Loucy (cell line): ENCODE measurements around the gene ARHGEF12.

Source experiments
- H2AFZ ChIP-seq: fragments of 200-600 bp; sonication (generic); 2 replicates; pipeline ENCODE4 v1.6.0; 2016; ENCODE audit warnings: antibody characterized with exemption, mild to moderate bottlenecking, low read length, moderate library complexity
- H3F3A ChIP-seq: fragments of 200-600 bp; 2 replicates; pipeline ENCODE4 v1.6.0; 2016; ENCODE audit warnings: antibody characterized with exemption, low read depth, mild to moderate bottlenecking
- H3K27me3 ChIP-seq: fragments of 200-600 bp; sonication (generic); 2 replicates; pipeline ENCODE4 v1.6.1; 2014; ENCODE audit warnings: low read length, mild to moderate bottlenecking; ENCODE audit not compliant: insufficient read depth, poor library complexity, severe bottlenecking
- H3K36me3 ChIP-seq: fragments of 200-600 bp; sonication (generic); 2 replicates; pipeline ENCODE4 v1.6.1; 2016; ENCODE audit warnings: low read length; ENCODE audit not compliant: insufficient read depth
- H3K4me1 ChIP-seq: fragments of 200-600 bp; sonication (generic); 2 replicates; pipeline ENCODE4 v1.5.1; 2014; ENCODE audit warnings: low read length, mild to moderate bottlenecking; ENCODE audit not compliant: insufficient read depth, poor library complexity, severe bottlenecking
- H3K4me2 ChIP-seq: fragments of 200-600 bp; sonication (generic); 2 replicates; pipeline ENCODE4 v1.6.0; 2014; ENCODE audit warnings: antibody characterized with exemption, low read length, low read depth, mild to moderate bottlenecking; ENCODE audit not compliant: poor library complexity, severe bottlenecking
- H3K4me3 ChIP-seq: fragments of 200-600 bp; sonication (generic); 2 replicates; pipeline ENCODE4 v1.5.1; 2014; ENCODE audit warnings: low read length, mild to moderate bottlenecking, mixed read lengths; ENCODE audit not compliant: poor library complexity, severe bottlenecking
- H3K79me2 ChIP-seq: fragments of 200-600 bp; sonication (generic); 2 replicates; pipeline ENCODE4 v1.6.1; 2014; ENCODE audit warnings: low read length; ENCODE audit not compliant: insufficient read depth
- H3K9ac ChIP-seq: fragments of 200-600 bp; sonication (generic); 2 replicates; pipeline ENCODE4 v1.6.0; 2014; ENCODE audit warnings: mild to moderate bottlenecking, low read depth, low read length, moderate library complexity; ENCODE audit not compliant: poor library complexity, severe bottlenecking
- H3K9me2 ChIP-seq: fragments of 200-600 bp; sonication (generic); replicated peaks from 2 replicates; pipeline ENCODE4 v1.6.1; 2016; ENCODE audit warnings: low read depth, low read length, mixed read lengths
- H3K9me3 ChIP-seq: fragments of 200-600 bp; sonication (generic); 2 replicates; pipeline ENCODE4 v1.6.1; 2014; ENCODE audit warnings: mild to moderate bottlenecking, antibody characterized with exemption, low read length, low read depth; ENCODE audit not compliant: insufficient read depth
- H4K20me1 ChIP-seq: fragments of 200-600 bp; sonication (generic); 2 replicates; pipeline ENCODE4 v1.6.0; 2014; ENCODE audit warnings: antibody characterized with exemption, low read length, mild to moderate bottlenecking; ENCODE audit not compliant: insufficient read depth, poor library complexity, severe bottlenecking
- EZH2phosphoT487 ChIP-seq: fragments of 200-600 bp; IDR thresholded peaks from 2 replicates; pipeline ENCODE4 v1.6.1; 2018; ENCODE audit warnings: antibody characterized with exemption, mild to moderate bottlenecking, moderate library complexity, borderline replicate concordance
- TF ChIP-seq, protein P1 (sequence below): fragments of 200-600 bp; sonication (generic); conservative IDR thresholded peaks from 2 replicates; pipeline ENCODE4 v1.5.1; 2014; ENCODE audit warnings: mild to moderate bottlenecking, antibody characterized with exemption, low read length

The ARHGEF12 gene

GRCh38 chr11:120317689-120318480 lies 18.3 kb upstream of the ARHGEF12 start:
- Histone ChIP-seq H3K36me3 (no peaks in the 10 kb centered on the region), H3K27me3 (peaks cover 6% of the 10 kb centered on the region), H3F3A (no peaks in the 10 kb centered on the region), H3K9me2 (no peaks in the 10 kb centered on the region), H3K9ac (no peak overlapping the region), H3K4me1 (no peaks in the 10 kb centered on the region), H3K4me3 (no peak overlapping the region), H3K4me2 (no peak overlapping the region), H2AFZ (no peak overlapping the region), H3K79me2 (no peaks in the 10 kb centered on the region), H3K9me3 (no peaks in the 10 kb centered on the region), H4K20me1 (no peaks in the 10 kb centered on the region)
- TF ChIP-seq, protein P1, sequence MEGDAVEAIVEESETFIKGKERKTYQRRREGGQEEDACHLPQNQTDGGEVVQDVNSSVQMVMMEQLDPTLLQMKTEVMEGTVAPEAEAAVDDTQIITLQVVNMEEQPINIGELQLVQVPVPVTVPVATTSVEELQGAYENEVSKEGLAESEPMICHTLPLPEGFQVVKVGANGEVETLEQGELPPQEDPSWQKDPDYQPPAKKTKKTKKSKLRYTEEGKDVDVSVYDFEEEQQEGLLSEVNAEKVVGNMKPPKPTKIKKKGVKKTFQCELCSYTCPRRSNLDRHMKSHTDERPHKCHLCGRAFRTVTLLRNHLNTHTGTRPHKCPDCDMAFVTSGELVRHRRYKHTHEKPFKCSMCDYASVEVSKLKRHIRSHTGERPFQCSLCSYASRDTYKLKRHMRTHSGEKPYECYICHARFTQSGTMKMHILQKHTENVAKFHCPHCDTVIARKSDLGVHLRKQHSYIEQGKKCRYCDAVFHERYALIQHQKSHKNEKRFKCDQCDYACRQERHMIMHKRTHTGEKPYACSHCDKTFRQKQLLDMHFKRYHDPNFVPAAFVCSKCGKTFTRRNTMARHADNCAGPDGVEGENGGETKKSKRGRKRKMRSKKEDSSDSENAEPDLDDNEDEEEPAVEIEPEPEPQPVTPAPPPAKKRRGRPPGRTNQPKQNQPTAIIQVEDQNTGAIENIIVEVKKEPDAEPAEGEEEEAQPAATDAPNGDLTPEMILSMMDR = no peak
- no peak for TF ChIP-seq EZH2phosphoT487

DNA sequence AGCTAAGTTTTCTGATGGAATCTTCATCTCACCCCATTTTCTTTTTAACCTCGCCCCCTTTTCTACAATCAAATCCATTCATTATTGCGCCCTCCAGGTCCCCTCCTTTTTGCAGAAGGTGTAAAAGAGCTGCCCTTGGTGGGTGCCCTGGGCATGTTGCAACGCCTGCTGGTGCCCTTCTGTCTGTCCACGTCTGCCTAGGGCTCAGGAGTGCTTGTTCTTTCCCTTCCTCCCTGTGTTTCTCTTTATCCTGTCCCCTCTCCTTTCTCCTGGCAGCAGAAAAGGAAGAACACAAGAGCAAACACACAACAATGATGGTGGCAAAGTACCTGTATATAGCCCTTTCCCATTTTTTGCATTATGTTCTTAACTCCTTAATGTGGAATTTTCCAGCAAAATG lies 17.3 kb upstream of the ARHGEF12 start:
- H3K9me3 ChIP-seq = no peaks in the 10 kb centered on the region
- no peaks in the 10 kb centered on the region for H3F3A ChIP-seq
- H4K20me1 ChIP-seq = no peaks in the 10 kb centered on the region
- no peaks in the 10 kb centered on the region for H3K79me2 ChIP-seq
- no peaks in the 10 kb centered on the region for H3K9me2 ChIP-seq
- H3K9ac ChIP-seq = no peak overlapping the region
- H3K4me3 ChIP-seq = no peak overlapping the region
- no peak overlapping the region for H3K4me2 ChIP-seq
- H2AFZ ChIP-seq = no peak overlapping the region
- no peaks in the 10 kb centered on the region for H3K36me3 ChIP-seq
- TF ChIP-seq, protein P1 = no peak
- TF ChIP-seq EZH2phosphoT487 = no peak
- no peaks in the 10 kb centered on the region for H3K4me1 ChIP-seq
- peaks cover 6% of the 10 kb centered on the region for H3K27me3 ChIP-seq

DNA sequence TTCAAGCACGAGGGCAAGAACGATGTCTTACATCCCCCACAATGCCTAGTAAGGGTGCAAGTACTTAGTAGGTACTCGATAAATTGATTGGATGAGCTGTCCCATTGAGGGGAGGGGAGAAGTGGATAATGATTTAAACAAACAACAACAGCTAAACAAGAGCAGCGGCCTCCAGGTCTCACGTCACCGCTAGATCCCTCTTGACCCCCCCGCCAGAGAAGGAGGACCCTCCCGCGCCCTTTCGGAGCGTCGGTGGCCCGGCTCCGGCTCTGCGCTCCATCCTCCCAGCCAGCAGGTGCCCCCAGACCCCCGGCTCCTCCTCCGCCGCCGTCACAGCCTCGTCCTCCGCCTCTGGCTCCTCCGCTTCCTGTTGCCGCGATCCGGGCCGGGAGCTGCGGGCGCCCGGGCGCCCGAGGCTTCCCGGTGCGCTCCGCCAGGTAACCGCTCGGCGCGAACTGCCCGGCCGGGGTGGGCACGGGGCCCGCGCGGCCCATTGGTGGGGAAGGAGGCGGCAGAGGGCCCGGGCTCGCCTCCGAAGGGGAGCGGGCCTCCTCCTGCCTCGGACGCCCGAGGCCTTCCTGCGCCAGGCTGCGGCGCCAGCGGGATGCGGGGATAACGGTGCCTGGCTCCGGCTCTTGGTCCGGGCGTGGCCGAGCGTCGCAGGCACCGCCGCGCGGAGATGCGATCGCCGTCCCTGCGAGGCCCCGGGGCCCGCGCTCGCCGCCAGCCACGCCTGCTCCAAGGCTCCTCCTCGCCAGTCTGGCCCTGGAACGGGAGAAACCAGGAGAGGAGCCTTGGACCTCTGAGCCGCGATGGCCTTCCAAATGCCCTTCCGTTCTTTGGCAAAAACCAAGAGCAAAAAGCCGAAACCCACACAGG lies 11.0 kb upstream of the ARHGEF12 start, which contains the start of gene TLCD5:
TSS of gene TLCD5 (plus strand) at position 368 of the 879 bp plus-strand sequence. CDS start 2,143 bp downstream, outside the sequence.
- Histone ChIP-seq H3K27me3 (peaks cover 6% of the 10 kb centered on the region), H3K4me3 (no peak within 1 kb of the TSS)

More for the DNA sequence above, 11.0 kb upstream of the ARHGEF12 start, which contains the start of gene TLCD5:
- no peaks in the 10 kb centered on the region for H3F3A ChIP-seq
- no peaks in the 10 kb centered on the region for H3K9me3 ChIP-seq
- no peaks in the 10 kb centered on the region for H4K20me1 ChIP-seq
- TF ChIP-seq EZH2phosphoT487 = no peak
- TF ChIP-seq, protein P1 = no peak
- peaks cover 9% of the 10 kb centered on the region for H3K4me1 ChIP-seq
- no peak within 1 kb of the TSS for H3K4me2 ChIP-seq
- no peak within 1 kb of the TSS for H2AFZ ChIP-seq
- no peaks in the 10 kb centered on the region for H3K9me2 ChIP-seq
- H3K36me3 ChIP-seq = no peaks in the 10 kb centered on the region
- no peaks in the 10 kb centered on the region for H3K79me2 ChIP-seq
- H3K9ac ChIP-seq = no peak within 1 kb of the TSS
